WERI-Rb-1 (cell line): ENCODE measurements around the gene SCUBE2.

Source experiments
- DNase-seq: peaks from one replicate; pipeline ENCODE4 v3.0.0-alpha.2; 2020
- H3K27ac ChIP-seq: fragments of 250-450 bp; sonication (Bioruptor Pico); 2 replicates; pipeline ENCODE4 v1.5.1; 2020; ENCODE audit warnings: mild to moderate bottlenecking, moderate library complexity
- H3K27me3 ChIP-seq: fragments of 250-450 bp; sonication (Bioruptor Pico); 2 replicates; pipeline ENCODE4 v1.5.1; 2021; ENCODE audit warnings: mild to moderate bottlenecking, low read depth, moderate library complexity; ENCODE audit not compliant: insufficient read depth, severe bottlenecking
- H3K36me3 ChIP-seq: fragments of 250-450 bp; sonication (Bioruptor Pico); 2 replicates; pipeline ENCODE4 v1.5.1; 2020; ENCODE audit warnings: mild to moderate bottlenecking, moderate library complexity
- H3K4me3 ChIP-seq: 2 replicates; pipeline ENCODE4 v1.5.1; 2011; ENCODE audit warnings: low read depth, mild to moderate bottlenecking, control low read depth, low read length
- H3K9me3 ChIP-seq: fragments of 250-450 bp; sonication (Bioruptor Pico); 2 replicates; pipeline ENCODE4 v1.5.1; 2021; ENCODE audit warnings: mild to moderate bottlenecking, moderate library complexity; ENCODE audit not compliant: severe bottlenecking
- TF ChIP-seq, protein P1 (sequence below): IDR thresholded peaks from 2 replicates; pipeline ENCODE4 v1.5.1; 2011; ENCODE audit warnings: low read depth, mild to moderate bottlenecking, control low read depth, inconsistent platforms, low read length

SCUBE2 gene

DNA sequence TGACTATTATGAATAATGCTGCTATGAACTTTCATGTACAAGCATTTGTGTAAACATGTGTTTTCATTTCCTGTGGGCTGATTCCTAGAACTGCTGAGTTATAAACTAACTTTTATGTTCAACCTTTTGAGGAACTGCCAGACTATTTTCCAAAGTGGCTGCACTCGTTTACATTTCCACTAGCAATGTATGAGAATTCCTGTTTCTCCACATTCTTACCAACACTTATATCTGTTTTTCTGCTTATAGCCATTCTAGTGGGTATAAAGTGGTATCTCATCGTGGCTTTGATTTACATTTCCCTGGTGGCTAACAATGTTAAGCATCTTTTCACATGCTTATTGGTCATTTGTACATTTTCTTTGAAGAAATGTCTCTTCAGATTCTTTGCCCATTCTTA lies 35.2 kb upstream of the SCUBE2 start:
- Histone ChIP-seq H3K36me3 (no peaks in the 10 kb centered on the region), H3K27ac (no peak overlapping the region), H3K9me3 (no peaks in the 10 kb centered on the region), H3K4me3 (no peak overlapping the region), H3K27me3 (no peaks in the 10 kb centered on the region)
- TF ChIP-seq, protein P1, sequence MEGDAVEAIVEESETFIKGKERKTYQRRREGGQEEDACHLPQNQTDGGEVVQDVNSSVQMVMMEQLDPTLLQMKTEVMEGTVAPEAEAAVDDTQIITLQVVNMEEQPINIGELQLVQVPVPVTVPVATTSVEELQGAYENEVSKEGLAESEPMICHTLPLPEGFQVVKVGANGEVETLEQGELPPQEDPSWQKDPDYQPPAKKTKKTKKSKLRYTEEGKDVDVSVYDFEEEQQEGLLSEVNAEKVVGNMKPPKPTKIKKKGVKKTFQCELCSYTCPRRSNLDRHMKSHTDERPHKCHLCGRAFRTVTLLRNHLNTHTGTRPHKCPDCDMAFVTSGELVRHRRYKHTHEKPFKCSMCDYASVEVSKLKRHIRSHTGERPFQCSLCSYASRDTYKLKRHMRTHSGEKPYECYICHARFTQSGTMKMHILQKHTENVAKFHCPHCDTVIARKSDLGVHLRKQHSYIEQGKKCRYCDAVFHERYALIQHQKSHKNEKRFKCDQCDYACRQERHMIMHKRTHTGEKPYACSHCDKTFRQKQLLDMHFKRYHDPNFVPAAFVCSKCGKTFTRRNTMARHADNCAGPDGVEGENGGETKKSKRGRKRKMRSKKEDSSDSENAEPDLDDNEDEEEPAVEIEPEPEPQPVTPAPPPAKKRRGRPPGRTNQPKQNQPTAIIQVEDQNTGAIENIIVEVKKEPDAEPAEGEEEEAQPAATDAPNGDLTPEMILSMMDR = no peak
- DNase-seq = no peak

DNA sequence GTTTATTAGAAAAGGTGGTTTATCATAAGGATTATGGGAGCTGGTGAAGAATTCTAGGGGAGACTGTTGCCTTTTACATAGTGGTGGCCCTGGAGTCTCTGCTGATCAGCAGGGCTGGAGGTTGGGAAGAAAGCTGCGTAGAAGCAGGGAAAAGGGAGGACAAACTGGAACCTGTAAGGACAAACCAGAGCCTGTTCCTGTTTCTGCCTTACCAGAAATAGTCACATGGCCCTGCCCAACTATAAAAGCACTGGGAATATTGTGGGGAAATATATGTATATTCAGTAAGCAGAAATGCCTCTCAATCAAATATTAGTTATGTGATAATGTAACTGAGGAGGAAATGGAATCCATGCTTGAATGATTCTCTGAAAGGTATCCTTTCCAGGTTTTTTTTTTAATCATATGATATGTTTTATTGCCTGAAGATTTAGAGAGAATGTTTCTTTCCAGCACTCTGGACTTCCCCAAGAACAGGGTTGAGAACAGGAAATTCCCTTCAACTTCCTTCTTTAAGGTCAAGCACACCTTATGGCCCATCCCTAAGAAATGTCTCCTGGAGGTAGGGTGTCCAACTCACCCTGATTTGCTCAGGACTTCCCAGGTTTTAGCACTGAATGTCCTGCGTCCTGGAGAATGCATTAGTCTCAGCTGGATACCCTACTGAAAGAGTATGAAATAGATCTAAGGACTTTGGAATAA lies 33.9 kb upstream of the SCUBE2 start:
- no peaks in the 10 kb centered on the region for H3K27me3 ChIP-seq
- H3K36me3 ChIP-seq = no peaks in the 10 kb centered on the region
- H3K9me3 ChIP-seq = no peaks in the 10 kb centered on the region
- no peak overlapping the region for H3K4me3 ChIP-seq
- no peak overlapping the region for H3K27ac ChIP-seq
- no peak for DNase-seq
- TF ChIP-seq, protein P1 = no peak

DNA sequence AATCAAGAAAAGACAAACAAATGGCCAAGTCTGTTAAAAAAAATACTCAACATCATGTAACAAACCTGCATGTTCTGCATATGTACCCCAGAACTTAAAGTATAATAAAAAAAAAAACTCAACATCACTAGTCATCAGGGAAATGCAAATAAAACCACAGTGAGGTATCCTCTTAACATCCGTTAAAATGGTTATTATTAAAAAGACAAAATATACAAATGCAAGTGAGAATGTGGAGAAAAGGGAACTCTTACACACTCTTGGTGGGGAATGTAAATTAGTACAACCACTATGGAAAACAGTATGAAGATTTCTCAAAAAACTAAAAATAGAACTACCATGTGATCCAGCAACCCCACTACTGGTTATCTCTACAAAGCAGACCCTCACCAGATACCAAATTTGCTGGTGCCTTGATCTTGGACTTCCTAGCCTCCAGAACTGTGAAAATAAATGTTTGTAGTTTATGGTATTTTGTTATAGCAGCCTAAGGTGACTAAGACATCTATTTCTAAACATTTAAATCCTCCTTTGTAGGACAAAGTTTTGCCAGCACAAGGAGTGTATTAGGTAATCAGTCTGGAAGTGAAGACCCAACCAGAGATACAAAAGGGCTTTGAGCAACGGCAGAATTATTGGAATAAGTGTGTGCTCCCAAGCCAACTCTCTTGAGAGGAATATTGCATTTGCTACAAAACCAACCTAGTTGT lies 32.4 kb upstream of the SCUBE2 start:
- DNase-seq = no peak
- Histone ChIP-seq H3K27ac (no peak overlapping the region), H3K9me3 (no peaks in the 10 kb centered on the region), H3K36me3 (no peaks in the 10 kb centered on the region), H3K4me3 (no peak overlapping the region), H3K27me3 (no peaks in the 10 kb centered on the region)
- TF ChIP-seq, protein P1 = no peak

DNA sequence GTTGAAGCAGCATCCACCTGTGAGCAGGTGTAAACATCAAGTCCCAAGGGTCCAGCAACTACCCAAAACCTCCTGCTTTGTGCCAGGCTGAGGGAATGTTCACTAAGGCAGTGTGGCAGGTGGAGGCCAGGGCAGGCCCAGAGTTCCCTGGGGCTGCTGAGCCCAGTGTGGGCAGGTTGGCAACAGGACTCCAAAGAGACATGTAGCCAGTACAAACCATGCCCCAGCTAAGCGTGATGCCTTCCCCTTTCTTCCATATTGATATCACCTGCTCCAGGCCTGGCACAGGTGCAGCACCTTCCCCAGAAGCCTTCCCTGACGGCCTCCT lies 30.0 kb upstream of the SCUBE2 start:
- TF ChIP-seq, protein P1 = no peak
- Histone ChIP-seq H3K27me3 (no peaks in the 10 kb centered on the region), H3K9me3 (no peaks in the 10 kb centered on the region), H3K4me3 (no peak overlapping the region), H3K36me3 (no peaks in the 10 kb centered on the region), H3K27ac (no peak overlapping the region)
- DNase-seq = no peak

GRCh38 chr11:9120664-9121468 lies 29.5 kb upstream of the SCUBE2 start:
- Histone ChIP-seq H3K36me3 (no peaks in the 10 kb centered on the region), H3K9me3 (no peaks in the 10 kb centered on the region), H3K27ac (peak overlapping the region; percentile 28), H3K27me3 (no peaks in the 10 kb centered on the region), H3K4me3 (peak overlapping the region; percentile 13; the same call in 1 of the 2 replicates)
- TF ChIP-seq, protein P1 = peak; percentile 82
- peak; percentile 76 for DNase-seq
